D721Med (cell line): ENCODE measurements around the gene DHCR7.

Experiments used
- DNase-seq: peaks from one replicate; pipeline ENCODE4 v3.0.0; 2011; ENCODE audit warnings: low spot score; ENCODE audit not compliant: insufficient read length
- FAIRE-seq: peaks from 2 replicates; lab custom pipeline; 2011; peaks lifted over from hg19 to GRCh38; lab: Jason Lieb, UNC
- CTCF ChIP-seq: IDR thresholded peaks from 2 replicates; pipeline ENCODE4 v1.5.1; 2012; ENCODE audit warnings: mild to moderate bottlenecking, control low read depth; ENCODE audit not compliant: insufficient read depth; ENCODE audit errors: missing control alignments

Gene DHCR7

GRCh38 chr11:71437879-71438278, 10.3 kb downstream of the DHCR7 start:
- DNase-seq (no peak), FAIRE-seq (no peak)

DNA sequence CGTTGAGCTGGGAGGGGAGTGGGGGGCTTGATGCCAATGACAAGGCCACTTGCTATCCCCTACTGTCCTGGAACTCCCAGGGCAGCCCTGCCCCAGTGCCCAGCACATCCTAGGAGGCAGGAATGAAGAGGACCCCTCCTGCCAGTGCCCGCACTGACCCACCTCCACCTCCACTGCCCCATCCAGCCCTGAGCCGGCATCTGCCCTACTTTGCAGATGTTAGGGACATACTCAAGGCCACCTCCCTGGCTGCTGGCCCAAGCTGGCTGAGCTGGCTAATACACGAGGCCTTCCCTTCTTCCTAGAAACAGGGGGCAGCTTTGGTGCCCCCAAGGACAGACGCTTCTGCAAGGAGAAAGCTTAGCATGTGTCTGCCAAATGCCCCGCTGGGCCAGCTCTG, 10.8 kb downstream of the DHCR7 start:
- DNase-seq = no peak
- TF ChIP-seq CTCF = no peak
- no peak for FAIRE-seq

More at GRCh38 chr11:71437879-71438278, 10.3 kb downstream of the DHCR7 start:
- TF ChIP-seq CTCF = no peak

GRCh38 chr11:71436861-71437260, 11.3 kb downstream of the DHCR7 start:
- FAIRE-seq (no peak), DNase-seq (no peak)
- no peak for TF ChIP-seq CTCF

GRCh38 chr11:71435278-71435951, 12.8 kb downstream of the DHCR7 start:
- no peak for FAIRE-seq
- DNase-seq = no peak
- TF ChIP-seq CTCF = no peak

GRCh38 chr11:71434576-71435130, 13.5 kb downstream of the DHCR7 start:
- no peak for DNase-seq
- no peak for TF ChIP-seq CTCF
- no peak for FAIRE-seq

- no peak for FAIRE-seq
- DNase-seq = no peak
- TF ChIP-seq CTCF = no peak
These were observed 14.3 kb downstream of the DHCR7 start for GRCh38 chr11:71433648-71434450.
